Lower lobe of right lung (tissue), 2 donors: ENCODE measurements around the gene PAX1. TPM values are rescaled to one million over a fixed set of nuclear protein-coding genes. Genes with fewer than 3 reads are reported as not detected.

ENCODE experiments used
- ATAC-seq, 2 donors: fragments of 200-7000 bp; cut with Tn5 transposase; one replicate each; pipeline ENCODE4 v1.9.1; 2020 to 2022; ENCODE audit warnings: mild to moderate bottlenecking in 2 of 2, moderate library complexity in 2 of 2
- DNase-seq: peaks from one replicate; pipeline ENCODE4 v3.0.0-alpha.2; 2020
- H3K27ac ChIP-seq: fragments of 200-600 bp; one replicate; pipeline ENCODE4 v1.8.0; 2022
- H3K27me3 ChIP-seq: fragments of 200-600 bp; one replicate; pipeline ENCODE4 v1.8.0; 2022; ENCODE audit warnings: low read depth
- H3K36me3 ChIP-seq: fragments of 200-600 bp; one replicate; pipeline ENCODE4 v1.8.0; 2022; ENCODE audit warnings: mild to moderate bottlenecking
- H3K4me1 ChIP-seq: fragments of 200-600 bp; one replicate; pipeline ENCODE4 v1.8.0; 2022
- H3K4me3 ChIP-seq: fragments of 200-600 bp; one replicate; pipeline ENCODE4 v1.8.0; 2022; ENCODE audit warnings: mild to moderate bottlenecking
- H3K9me3 ChIP-seq: fragments of 200-600 bp; one replicate; pipeline ENCODE4 v1.8.0; 2022
- intact Hi-C: fragments of 100-400 bp; cut with DNase I; formaldehyde crosslinking; loops from one replicate; pipeline ENCODE4 v1.11.0; 2022
- total RNA-seq: library from RNA; stranded (reverse); fragmentation: NEBNext Ultra II Directional; extraction: Animal tissue kit (Norgen Biotek cat#: 25700); gene quantifications from one replicate; pipeline ENCODE4 v1.2.1, GENCODE V29; 2021
- TF ChIP-seq, protein P1 (sequence below): fragments of 200-600 bp; IDR thresholded peaks from one replicate; pipeline ENCODE4 v1.8.0; 2022; ENCODE audit warnings: antibody characterized with exemption, mild to moderate bottlenecking
- donor health status: DM: no; HTN: yes; CAD: no; lungs with severe emphysema.

The PAX1 gene
- total RNA-seq, 1 donor from 2014 or later = not detected

- TF ChIP-seq, protein P1, sequence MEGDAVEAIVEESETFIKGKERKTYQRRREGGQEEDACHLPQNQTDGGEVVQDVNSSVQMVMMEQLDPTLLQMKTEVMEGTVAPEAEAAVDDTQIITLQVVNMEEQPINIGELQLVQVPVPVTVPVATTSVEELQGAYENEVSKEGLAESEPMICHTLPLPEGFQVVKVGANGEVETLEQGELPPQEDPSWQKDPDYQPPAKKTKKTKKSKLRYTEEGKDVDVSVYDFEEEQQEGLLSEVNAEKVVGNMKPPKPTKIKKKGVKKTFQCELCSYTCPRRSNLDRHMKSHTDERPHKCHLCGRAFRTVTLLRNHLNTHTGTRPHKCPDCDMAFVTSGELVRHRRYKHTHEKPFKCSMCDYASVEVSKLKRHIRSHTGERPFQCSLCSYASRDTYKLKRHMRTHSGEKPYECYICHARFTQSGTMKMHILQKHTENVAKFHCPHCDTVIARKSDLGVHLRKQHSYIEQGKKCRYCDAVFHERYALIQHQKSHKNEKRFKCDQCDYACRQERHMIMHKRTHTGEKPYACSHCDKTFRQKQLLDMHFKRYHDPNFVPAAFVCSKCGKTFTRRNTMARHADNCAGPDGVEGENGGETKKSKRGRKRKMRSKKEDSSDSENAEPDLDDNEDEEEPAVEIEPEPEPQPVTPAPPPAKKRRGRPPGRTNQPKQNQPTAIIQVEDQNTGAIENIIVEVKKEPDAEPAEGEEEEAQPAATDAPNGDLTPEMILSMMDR = no peak
- no peak for ATAC-seq
- peaks cover 2% of the 10 kb centered on the region for H3K9me3 ChIP-seq
Measured at GRCh38 chr20:21670126-21670525, 35.3 kb upstream of the PAX1 start.

DNA sequence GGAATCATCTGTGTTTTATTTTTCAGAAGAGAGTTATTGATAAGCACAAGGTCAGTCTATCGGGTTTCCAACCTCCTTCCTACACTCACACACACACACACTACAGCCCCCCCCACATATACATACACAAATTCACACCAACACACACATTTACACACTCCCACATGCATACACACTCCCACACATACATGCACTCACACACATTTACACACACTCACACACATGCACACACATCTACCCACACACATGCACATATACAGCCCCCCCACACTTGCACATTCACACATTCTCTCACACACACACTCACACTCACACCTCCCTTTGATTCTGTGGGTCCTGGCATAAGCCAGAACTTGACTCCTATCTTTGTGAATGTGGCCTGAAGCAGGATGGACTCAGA is 34.5 kb upstream of the PAX1 start:
- Histone ChIP-seq H3K36me3 (no peaks in the 10 kb centered on the region), H3K9me3 (peaks cover 3% of the 10 kb centered on the region), H3K27ac (no peak overlapping the region), H3K4me3 (no peak overlapping the region), H3K4me1 (no peaks in the 10 kb centered on the region), H3K27me3 (no peaks in the 10 kb centered on the region)
- intact Hi-C loops = no loop called here
- ATAC-seq (no peak), DNase-seq (no peak)
- TF ChIP-seq, protein P1 = no peak

More at GRCh38 chr20:21670126-21670525, 35.3 kb upstream of the PAX1 start:
- Histone ChIP-seq H3K27ac (no peak overlapping the region), H3K4me1 (no peaks in the 10 kb centered on the region), H3K4me3 (no peak overlapping the region), H3K36me3 (no peaks in the 10 kb centered on the region), H3K27me3 (no peaks in the 10 kb centered on the region)
- intact Hi-C loops = no loop called here
- DNase-seq = no peak

- H3K9me3 ChIP-seq = peaks cover 3% of the 10 kb centered on the region
- H3K4me3 ChIP-seq = no peak overlapping the region
- intact Hi-C loops = no loop called here
- no peak overlapping the region for H3K27ac ChIP-seq
- DNase-seq (no peak), ATAC-seq (no peak)
- TF ChIP-seq, protein P1 = no peak
- H3K4me1 ChIP-seq = no peaks in the 10 kb centered on the region
- H3K36me3 ChIP-seq = no peaks in the 10 kb centered on the region
- H3K27me3 ChIP-seq = no peaks in the 10 kb centered on the region
Measured at GRCh38 chr20:21677261-21677660, 28.2 kb upstream of the PAX1 start.

GRCh38 chr20:21677781-21678180 is 27.7 kb upstream of the PAX1 start:
- intact Hi-C loops = no loop called here
- H3K27me3 ChIP-seq = no peaks in the 10 kb centered on the region
- TF ChIP-seq, protein P1 = no peak
- H3K4me3 ChIP-seq = no peak overlapping the region
- H3K27ac ChIP-seq = no peak overlapping the region
- ATAC-seq (no peak), DNase-seq (no peak)
- H3K9me3 ChIP-seq = peaks cover 3% of the 10 kb centered on the region
- H3K36me3 ChIP-seq = no peaks in the 10 kb centered on the region
- H3K4me1 ChIP-seq = no peaks in the 10 kb centered on the region

- ATAC-seq = peak in 1 of 2 donors; percentile 41
- H3K9me3 ChIP-seq = no peaks in the 10 kb centered on the region
- intact Hi-C loops = no loop called here
- TF ChIP-seq, protein P1 = no peak
- H3K36me3 ChIP-seq = no peaks in the 10 kb centered on the region
- H3K4me3 ChIP-seq = peak overlapping the region; percentile 22
- H3K27ac ChIP-seq = no peak overlapping the region
- H3K27me3 ChIP-seq = no peaks in the 10 kb centered on the region
- H3K4me1 ChIP-seq = no peaks in the 10 kb centered on the region
- DNase-seq = no peak
Measured at GRCh38 chr20:21681234-21681921, 24.1 kb upstream of the PAX1 start.
